BE2C (cell line): ENCODE measurements around the gene TAS2R40.
"Not testable (repeated sequence)": the region's sequence is repeated elsewhere in the genome, so short reads cannot be mapped to it uniquely, and the experiment has no call there.

Source experiments
- DNase-seq: peaks from one replicate; pipeline ENCODE4 v3.0.0-alpha.2; 2020
- H3K27me3 ChIP-seq: fragments of 250-450 bp; sonication (Bioruptor Pico); 2 replicates; pipeline ENCODE4 v1.5.1; 2020; ENCODE audit warnings: mild to moderate bottlenecking
- H3K36me3 ChIP-seq: fragments of 250-450 bp; sonication (Bioruptor Pico); 2 replicates; pipeline ENCODE4 v1.5.1; 2020; ENCODE audit warnings: mild to moderate bottlenecking
- H3K4me1 ChIP-seq: fragments of 250-450 bp; sonication (Bioruptor Pico); 2 replicates; pipeline ENCODE4 v1.5.1; 2020
- H3K4me3 ChIP-seq: 2 replicates; pipeline ENCODE4 v1.5.1; 2011; ENCODE audit warnings: low read depth, low read length
- H3K9me3 ChIP-seq: fragments of 250-450 bp; sonication (Bioruptor Pico); 2 replicates; pipeline ENCODE4 v1.5.1; 2020
- TF ChIP-seq, protein P1 (sequence below): IDR thresholded peaks from 2 replicates; pipeline ENCODE4 v1.5.1; 2012; ENCODE audit warnings: mild to moderate bottlenecking, low read depth, low read length

Gene TAS2R40

DNA sequence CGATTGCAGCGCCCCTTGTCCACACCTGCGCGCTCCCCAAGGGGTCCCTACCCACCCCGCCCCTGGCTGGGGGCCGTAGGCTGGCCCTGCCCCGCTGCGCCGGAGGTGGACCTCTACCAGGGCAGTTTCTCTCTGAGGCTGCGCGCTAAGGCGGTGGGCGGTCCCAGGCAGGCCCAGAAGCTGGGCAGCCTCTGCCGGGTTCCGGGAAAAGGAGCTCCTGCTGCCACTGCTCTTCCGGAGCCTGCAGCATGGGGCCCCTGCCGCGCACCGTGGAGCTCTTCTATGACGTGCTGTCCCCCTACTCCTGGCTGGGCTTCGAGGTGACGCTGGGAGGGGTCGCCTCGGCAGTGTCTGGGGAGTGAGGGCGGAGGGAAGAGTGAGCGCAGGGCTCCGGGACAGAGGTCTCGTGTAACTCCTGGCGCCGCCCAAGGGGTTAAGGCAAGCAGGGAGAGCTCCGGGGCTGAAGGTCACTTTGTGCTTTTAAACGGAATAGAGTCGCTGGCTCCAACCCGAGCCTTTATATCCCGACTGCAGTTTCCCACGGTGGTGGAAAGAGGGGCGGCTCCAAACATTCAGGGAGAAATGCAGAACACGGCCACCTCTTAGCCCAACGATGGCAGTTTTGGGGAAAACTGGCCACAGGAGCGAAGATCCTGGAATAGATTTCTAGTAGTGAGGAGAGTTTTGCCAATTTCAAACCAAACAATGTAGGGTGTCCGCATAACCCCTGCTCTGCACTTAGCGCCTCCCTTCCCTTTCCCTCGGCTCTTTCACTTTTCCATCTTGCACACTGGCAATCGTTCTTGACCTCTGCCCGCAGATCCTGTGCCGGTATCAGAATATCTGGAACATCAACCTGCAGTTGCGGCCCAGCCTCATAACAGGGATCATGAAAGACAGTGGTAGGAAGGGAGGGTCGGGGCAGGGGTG lies 41.7 kb downstream of the TAS2R40 start, which contains the start of gene GSTK1:
GSTK1 (plus strand) TSS at position 176 of the 930 bp plus-strand sequence; CDS start at position 249, 73 bp downstream.
- no peaks in the 10 kb centered on the region for H3K4me1 ChIP-seq
- TF ChIP-seq, protein P1, sequence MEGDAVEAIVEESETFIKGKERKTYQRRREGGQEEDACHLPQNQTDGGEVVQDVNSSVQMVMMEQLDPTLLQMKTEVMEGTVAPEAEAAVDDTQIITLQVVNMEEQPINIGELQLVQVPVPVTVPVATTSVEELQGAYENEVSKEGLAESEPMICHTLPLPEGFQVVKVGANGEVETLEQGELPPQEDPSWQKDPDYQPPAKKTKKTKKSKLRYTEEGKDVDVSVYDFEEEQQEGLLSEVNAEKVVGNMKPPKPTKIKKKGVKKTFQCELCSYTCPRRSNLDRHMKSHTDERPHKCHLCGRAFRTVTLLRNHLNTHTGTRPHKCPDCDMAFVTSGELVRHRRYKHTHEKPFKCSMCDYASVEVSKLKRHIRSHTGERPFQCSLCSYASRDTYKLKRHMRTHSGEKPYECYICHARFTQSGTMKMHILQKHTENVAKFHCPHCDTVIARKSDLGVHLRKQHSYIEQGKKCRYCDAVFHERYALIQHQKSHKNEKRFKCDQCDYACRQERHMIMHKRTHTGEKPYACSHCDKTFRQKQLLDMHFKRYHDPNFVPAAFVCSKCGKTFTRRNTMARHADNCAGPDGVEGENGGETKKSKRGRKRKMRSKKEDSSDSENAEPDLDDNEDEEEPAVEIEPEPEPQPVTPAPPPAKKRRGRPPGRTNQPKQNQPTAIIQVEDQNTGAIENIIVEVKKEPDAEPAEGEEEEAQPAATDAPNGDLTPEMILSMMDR = no peak
- no peaks in the 10 kb centered on the region for H3K27me3 ChIP-seq
- peak within 1 kb of the TSS; percentile 85 for H3K4me3 ChIP-seq
- H3K9me3 ChIP-seq = no peaks in the 10 kb centered on the region
- no peaks in the 10 kb centered on the region; the same call in 1 of the 2 replicates for H3K36me3 ChIP-seq
- peak; percentile 77 for DNase-seq

DNA sequence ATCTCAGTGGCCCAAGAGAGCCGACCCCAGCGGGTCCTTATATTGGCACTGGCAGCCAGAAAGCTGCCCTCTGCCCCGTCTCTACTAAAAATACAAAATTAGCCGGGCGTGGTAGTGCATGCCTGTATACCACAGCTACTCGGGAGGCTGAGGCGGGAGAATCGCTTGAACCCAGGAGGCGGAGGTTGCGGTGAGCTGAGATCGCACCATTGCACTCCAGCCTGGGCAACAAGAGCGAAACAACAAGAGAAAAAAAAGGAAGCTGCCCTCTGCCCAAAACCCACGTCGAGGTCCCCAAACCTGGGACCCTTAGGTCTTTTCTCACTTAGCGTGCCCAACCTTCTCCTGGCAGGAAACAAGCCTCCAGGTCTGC lies 42.3 kb downstream of the TAS2R40 start:
- not testable (repeated sequence) for H3K36me3 ChIP-seq, H3K27me3 ChIP-seq, H3K9me3 ChIP-seq, DNase-seq, H3K4me1 ChIP-seq
- peak overlapping the region; percentile 85 for H3K4me3 ChIP-seq

DNA sequence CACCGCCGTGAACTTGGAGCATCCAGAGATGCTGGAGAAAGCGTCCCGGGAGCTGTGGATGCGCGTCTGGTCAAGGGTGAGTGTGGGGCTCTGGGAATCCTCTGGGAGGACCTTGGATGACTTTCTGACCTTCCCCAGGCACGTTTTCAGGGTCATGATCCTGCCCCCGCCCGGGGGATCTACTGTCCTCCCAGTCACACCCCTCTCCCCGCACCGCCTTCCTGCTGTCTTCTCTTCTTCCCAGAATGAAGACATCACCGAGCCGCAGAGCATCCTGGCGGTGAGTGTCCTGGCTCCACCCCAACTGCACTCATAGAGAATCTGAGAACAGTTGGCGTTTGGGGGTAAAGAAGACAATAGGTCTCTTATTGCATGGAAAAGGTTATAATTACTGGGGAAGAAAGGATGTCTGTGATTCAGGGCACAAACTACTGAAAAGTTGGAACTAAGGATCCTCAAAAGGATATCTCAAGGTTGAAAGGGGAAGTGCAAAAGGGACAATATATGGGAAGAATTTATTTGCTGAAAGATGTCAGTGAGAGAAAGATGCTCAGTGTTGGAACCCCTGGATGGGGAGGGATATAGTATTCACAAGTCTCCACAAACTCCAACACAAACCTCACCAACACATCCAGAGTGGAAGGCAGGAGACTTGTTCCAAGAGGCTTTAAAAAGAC lies 43.3 kb downstream of the TAS2R40 start:
- H3K9me3 ChIP-seq = no peaks in the 10 kb centered on the region
- H3K27me3 ChIP-seq = no peaks in the 10 kb centered on the region
- no peaks in the 10 kb centered on the region; the same call in 1 of the 2 replicates for H3K36me3 ChIP-seq
- H3K4me3 ChIP-seq = no peak overlapping the region
- TF ChIP-seq, protein P1 = no peak
- no peak for DNase-seq
- H3K4me1 ChIP-seq = no peaks in the 10 kb centered on the region

DNA sequence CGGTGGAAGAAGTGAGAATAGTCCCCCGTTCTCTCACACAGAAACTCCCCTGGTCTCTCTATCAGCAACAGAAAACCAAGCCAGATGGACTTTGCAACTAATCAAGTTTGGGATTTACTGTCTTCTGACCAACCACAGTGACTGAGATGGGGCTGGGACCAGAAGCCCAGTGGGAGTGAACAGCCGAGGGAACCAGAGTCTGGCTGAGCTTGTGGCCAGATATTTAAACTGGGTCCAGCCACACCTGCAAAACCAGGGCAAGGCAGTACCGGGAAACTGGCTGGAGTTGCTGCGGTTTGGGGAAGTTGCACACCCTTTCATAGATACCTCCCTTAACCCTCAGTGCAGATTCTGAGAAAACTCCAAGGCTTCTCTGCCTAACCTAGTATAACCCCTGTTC lies 47.4 kb downstream of the TAS2R40 start:
- Histone ChIP-seq H3K9me3 (no peaks in the 10 kb centered on the region), H3K36me3 (no peaks in the 10 kb centered on the region; the same call in 1 of the 2 replicates), H3K4me1 (no peaks in the 10 kb centered on the region), H3K4me3 (no peak overlapping the region), H3K27me3 (no peaks in the 10 kb centered on the region)
- TF ChIP-seq, protein P1 = no peak
- DNase-seq = no peak

DNA sequence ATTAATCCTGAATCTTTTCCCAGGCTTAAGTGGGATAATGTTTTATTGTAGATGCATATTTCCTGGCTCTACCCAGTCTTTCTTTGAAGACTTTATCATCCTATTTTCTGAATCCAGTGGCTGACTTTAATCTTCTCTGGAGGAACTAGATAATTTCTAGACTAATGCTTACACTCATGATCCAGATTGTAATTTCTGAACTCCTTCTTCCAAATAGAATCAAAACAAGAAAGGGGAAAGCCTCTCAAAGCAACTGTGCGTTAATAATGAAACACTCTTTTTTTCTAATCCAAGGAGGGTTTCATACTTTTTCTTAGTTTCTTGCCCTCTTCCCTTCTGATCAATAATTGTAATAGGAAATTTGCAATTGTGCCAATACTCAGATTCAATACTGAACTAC lies 49.4 kb downstream of the TAS2R40 start:
- Histone ChIP-seq H3K4me1 (no peaks in the 10 kb centered on the region), H3K9me3 (no peaks in the 10 kb centered on the region), H3K4me3 (no peak overlapping the region), H3K27me3 (no peaks in the 10 kb centered on the region; the same call in 1 of the 2 replicates), H3K36me3 (no peaks in the 10 kb centered on the region; the same call in 1 of the 2 replicates)
- no peak for DNase-seq
- TF ChIP-seq, protein P1 = no peak
